ENCODE data around the gene MLH3. TPM values are rescaled to one million over a fixed set of nuclear protein-coding genes. Genes with fewer than 3 reads are reported as not detected.

The MLH3 gene
- total RNA-seq, 4 donors from 2014 or later, result 10.4 to 21.7 (median 17.4) TPM

DNA sequence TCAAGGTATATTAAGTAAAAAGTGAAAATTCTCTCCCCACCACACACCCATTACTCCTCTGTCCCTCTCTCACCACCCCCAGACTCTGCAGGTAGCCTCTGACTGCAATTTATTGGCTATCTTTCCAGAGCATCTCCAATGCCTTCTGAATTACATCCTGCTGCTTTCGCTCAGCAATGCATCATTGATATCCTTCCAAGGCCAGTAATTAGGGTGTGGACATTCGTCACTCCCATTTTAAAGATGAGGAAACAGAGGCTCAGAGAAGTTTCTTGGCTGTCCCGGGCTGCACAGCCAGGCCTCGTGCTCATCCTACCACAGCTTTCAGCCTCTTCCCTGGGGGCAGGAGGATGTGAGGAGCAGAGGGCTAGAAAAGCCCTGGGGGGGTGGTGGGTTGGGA lies 72.2 kb downstream of the MLH3 start:
- no peak overlapping the region for H3K4me3 ChIP-seq
- no peaks in the 10 kb centered on the region for H3K36me3 ChIP-seq
- no peaks in the 10 kb centered on the region for H3K9me3 ChIP-seq
- H3K27ac ChIP-seq, result peak overlapping the region; percentile 67 to 79 (median 72)
- DNase-seq (no peak), ATAC-seq (no peak)
- intact Hi-C loops (cut with DNase I; ENCODE audit: low total_unique reads) (loop anchor here (2.0 kb wide), 1 partner anchor 32 kb away; no protein-coding TSS in a partner anchor), in situ Hi-C loops (cut with MboI; ENCODE audit: low sequenced_read_pairs in 4 of 4) (no loop called here)
- TF ChIP-seq CTCF (IDR thresholded peaks at IDR 0.05 in 4 of 5, conservative IDR thresholded peaks at IDR 0.05 in 1 of 5) (no peak), POLR2A (IDR thresholded peaks at IDR 0.05) (no peak)
- peaks cover 47 to 52% of the 10 kb centered on the region in 2 donors for H3K4me1 ChIP-seq
- H3K27me3 ChIP-seq, result no peaks in the 10 kb centered on the region

GRCh38 chr14:74978416-74978947 lies 72.8 kb downstream of the MLH3 start:
- H3K9me3 ChIP-seq, result no peaks in the 10 kb centered on the region
- no peak overlapping the region for H3K27ac ChIP-seq
- TF ChIP-seq CTCF (IDR thresholded peaks at IDR 0.05 in 4 of 5, conservative IDR thresholded peaks at IDR 0.05 in 1 of 5), result no peak
- TF ChIP-seq POLR2A (IDR thresholded peaks at IDR 0.05), result no peak
- H3K27me3 ChIP-seq, result no peaks in the 10 kb centered on the region
- no peak for ATAC-seq
- intact Hi-C loops (cut with DNase I; ENCODE audit: low total_unique reads), result loop anchor here (2.0 kb wide), 1 partner anchor 32 kb away; no protein-coding TSS in a partner anchor
- no peak for DNase-seq
- in situ Hi-C loops (cut with MboI; ENCODE audit: low sequenced_read_pairs in 4 of 4), result no loop called here
- no peaks in the 10 kb centered on the region for H3K36me3 ChIP-seq
- peaks cover 52 to 58% of the 10 kb centered on the region in 2 donors for H3K4me1 ChIP-seq
- no peak overlapping the region for H3K4me3 ChIP-seq

DNA sequence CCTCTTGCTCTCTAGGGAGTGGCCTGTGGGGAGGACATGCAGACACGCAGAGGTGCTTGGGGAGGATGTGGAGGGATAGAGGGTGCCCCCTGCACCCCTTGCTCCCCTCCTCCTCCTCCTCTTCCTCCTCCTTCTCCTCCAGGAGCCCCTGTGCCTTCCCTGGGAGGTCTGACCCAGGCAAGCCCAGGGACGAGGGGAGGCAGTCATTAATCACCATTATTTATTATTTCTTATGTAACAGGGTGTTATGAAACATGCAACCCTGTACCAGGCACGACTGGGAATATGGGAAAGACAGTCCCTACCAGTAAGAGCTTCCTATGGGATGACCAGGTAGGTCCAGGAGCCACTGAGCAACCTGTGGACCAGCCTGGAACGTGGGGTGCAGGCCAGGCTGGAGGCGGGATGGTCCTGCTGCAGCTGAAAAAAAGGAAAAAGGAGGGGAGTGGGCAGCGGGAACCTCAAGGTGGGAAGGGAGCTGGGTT lies 73.3 kb downstream of the MLH3 start:
- TF ChIP-seq CTCF (IDR thresholded peaks at IDR 0.05 in 4 of 5, conservative IDR thresholded peaks at IDR 0.05 in 1 of 5), result no peak
- no peak for TF ChIP-seq POLR2A (IDR thresholded peaks at IDR 0.05)
- no peak overlapping the region for H3K4me3 ChIP-seq
- H3K36me3 ChIP-seq, result no peaks in the 10 kb centered on the region
- DNase-seq (no peak), ATAC-seq (no peak)
- H3K27ac ChIP-seq, result no peak overlapping the region
- no peaks in the 10 kb centered on the region for H3K9me3 ChIP-seq
- no peaks in the 10 kb centered on the region for H3K27me3 ChIP-seq
- peaks cover 56 to 63% of the 10 kb centered on the region in 2 donors for H3K4me1 ChIP-seq
- intact Hi-C loops (cut with DNase I; ENCODE audit: low total_unique reads) (loop anchor here (2.0 kb wide), 1 partner anchor 31 kb away; no protein-coding TSS in a partner anchor), in situ Hi-C loops (cut with MboI; ENCODE audit: low sequenced_read_pairs in 4 of 4) (no loop called here)

DNA sequence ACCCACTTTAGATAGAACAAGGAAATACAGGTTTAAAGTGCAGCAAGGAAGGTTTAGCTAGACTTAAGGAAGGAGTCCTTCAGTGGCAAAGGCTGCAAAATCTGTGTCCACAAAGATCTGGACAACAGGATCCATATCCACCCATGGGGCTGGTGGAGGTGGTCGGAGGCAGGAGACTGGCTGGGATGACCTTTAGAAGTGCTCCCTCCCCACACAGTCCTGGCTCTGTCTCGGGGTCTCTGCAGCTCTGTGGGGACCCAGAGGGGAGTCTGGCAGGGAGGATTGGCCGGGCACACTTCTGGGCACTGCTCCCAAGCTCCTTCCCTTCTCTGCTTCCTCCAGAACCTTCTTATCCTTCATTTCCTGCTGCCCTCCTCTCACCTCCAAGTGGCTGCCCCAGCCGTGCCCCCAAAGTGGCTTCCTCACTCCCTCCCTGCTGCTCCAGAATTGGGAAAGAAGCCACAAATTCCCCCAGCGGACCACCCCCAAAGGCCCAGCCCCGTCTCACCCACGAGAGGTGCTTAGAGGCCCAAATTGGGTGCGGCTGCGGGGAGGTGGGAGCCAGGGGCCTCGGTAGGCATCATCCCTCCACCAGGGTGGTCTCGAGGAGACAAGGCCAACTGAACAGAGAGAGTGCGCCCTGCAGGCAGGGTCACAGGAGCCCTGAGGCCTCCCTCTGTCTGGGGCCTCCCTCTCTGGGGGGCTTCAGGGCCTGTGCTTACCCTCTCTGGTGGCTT lies 73.9 kb downstream of the MLH3 start:
- H3K4me3 ChIP-seq, result no peak overlapping the region
- no peaks in the 10 kb centered on the region for H3K36me3 ChIP-seq
- DNase-seq, result no peak
- intact Hi-C loops (cut with DNase I; ENCODE audit: low total_unique reads) (no loop called here), in situ Hi-C loops (cut with MboI; ENCODE audit: low sequenced_read_pairs in 4 of 4) (no loop called here)
- H3K9me3 ChIP-seq, result no peaks in the 10 kb centered on the region
- H3K27me3 ChIP-seq, result no peaks in the 10 kb centered on the region
- TF ChIP-seq POLR2A (IDR thresholded peaks at IDR 0.05) (no peak), CTCF (IDR thresholded peaks at IDR 0.05 in 4 of 5, conservative IDR thresholded peaks at IDR 0.05 in 1 of 5) (no peak)
- no peak for ATAC-seq
- no peak overlapping the region for H3K27ac ChIP-seq
- H3K4me1 ChIP-seq, result peaks cover 61 to 65% of the 10 kb centered on the region in 2 donors
